DND-41 (cell line): ENCODE data around the gene ZNF609.

ENCODE experiments used
- EZH2 ChIP-seq: IDR thresholded peaks from 3 replicates; pipeline ENCODE4 v1.6.1; 2012; ENCODE audit warnings: borderline replicate concordance, low read depth, mild to moderate bottlenecking, moderate library complexity, low read length, inconsistent platforms; ENCODE audit not compliant: severe bottlenecking
- TF ChIP-seq, protein P1 (sequence below): IDR thresholded peaks from 2 replicates; pipeline ENCODE4 v1.5.1; 2012; ENCODE audit warnings: borderline replicate concordance, low read length, moderate library complexity, mild to moderate bottlenecking; ENCODE audit not compliant: poor library complexity, severe bottlenecking; ENCODE audit errors: extremely low read depth

DNA sequence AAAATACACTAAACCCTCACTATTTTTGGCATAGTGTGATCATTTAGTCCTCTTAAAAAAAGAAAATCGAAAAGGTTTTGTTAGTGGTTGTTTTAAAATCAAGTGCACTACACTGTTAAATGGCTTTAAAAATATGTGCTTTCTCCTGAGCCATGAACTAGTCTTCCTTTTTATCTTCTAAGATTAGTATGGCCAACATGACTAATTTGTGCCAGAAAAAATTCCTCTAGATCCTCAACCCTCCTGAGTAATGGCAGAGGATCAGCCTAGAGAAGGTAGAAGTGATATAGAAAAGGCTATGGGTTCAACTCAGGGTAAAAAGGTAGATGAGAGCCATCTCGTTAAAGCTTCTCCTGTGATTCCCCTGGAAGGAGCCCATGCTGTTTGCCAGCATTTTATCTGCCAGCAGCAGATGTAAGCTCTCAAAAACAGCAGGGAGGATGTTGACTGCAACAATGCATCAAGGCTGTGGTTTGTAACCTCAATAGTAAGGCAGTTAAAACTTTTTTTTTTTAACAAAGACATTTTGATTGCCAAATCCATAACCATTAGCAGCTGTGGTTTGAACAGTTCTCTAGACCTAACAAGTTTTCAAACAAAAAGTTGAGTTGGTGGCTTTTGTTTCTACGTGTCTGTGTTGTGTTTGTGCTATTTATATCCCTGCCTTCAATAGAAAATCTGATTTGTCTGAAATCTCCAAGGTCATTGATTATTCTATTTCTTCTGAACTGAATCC, 30.2 kb upstream of the ZNF609 start:
- TF ChIP-seq, protein P1, sequence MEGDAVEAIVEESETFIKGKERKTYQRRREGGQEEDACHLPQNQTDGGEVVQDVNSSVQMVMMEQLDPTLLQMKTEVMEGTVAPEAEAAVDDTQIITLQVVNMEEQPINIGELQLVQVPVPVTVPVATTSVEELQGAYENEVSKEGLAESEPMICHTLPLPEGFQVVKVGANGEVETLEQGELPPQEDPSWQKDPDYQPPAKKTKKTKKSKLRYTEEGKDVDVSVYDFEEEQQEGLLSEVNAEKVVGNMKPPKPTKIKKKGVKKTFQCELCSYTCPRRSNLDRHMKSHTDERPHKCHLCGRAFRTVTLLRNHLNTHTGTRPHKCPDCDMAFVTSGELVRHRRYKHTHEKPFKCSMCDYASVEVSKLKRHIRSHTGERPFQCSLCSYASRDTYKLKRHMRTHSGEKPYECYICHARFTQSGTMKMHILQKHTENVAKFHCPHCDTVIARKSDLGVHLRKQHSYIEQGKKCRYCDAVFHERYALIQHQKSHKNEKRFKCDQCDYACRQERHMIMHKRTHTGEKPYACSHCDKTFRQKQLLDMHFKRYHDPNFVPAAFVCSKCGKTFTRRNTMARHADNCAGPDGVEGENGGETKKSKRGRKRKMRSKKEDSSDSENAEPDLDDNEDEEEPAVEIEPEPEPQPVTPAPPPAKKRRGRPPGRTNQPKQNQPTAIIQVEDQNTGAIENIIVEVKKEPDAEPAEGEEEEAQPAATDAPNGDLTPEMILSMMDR = no peak
- TF ChIP-seq EZH2 = no peak
